OCI-LY1 (cell line): ENCODE data around the gene SOCS1.

Source experiments
- H2AFZ ChIP-seq: fragments of 200-600 bp; sonication (generic), shearing (Covaris generic); 2 replicates; pipeline ENCODE4 v1.6.0; 2014; ENCODE audit warnings: antibody characterized with exemption, mild to moderate bottlenecking, low read length
- H3F3A ChIP-seq: fragments of 200-600 bp; sonication (generic), shearing (Covaris generic); 2 replicates; pipeline ENCODE4 v1.6.0; 2014; ENCODE audit warnings: mild to moderate bottlenecking, antibody characterized with exemption, low read length, moderate library complexity; ENCODE audit not compliant: insufficient read depth
- H3K27ac ChIP-seq: fragments of 200-600 bp; sonication (generic); 2 replicates; pipeline ENCODE4 v1.5.1; 2014; ENCODE audit warnings: low read length, mixed run types, mild to moderate bottlenecking, low read depth; ENCODE audit not compliant: poor library complexity, severe bottlenecking
- H3K27me3 ChIP-seq: fragments of 200-600 bp; sonication (generic); 2 replicates; pipeline ENCODE4 v1.6.0; 2014; ENCODE audit warnings: antibody characterized with exemption, mild to moderate bottlenecking, low read length, moderate library complexity; ENCODE audit not compliant: insufficient read depth
- H3K36me3 ChIP-seq: fragments of 200-600 bp; sonication (generic); 2 replicates; pipeline ENCODE4 v1.6.1; 2014; ENCODE audit warnings: mild to moderate bottlenecking, antibody characterized with exemption, low read length, moderate library complexity, mixed read lengths; ENCODE audit not compliant: insufficient read depth
- H3K4me1 ChIP-seq: fragments of 200-600 bp; sonication (generic); 2 replicates; pipeline ENCODE4 v1.5.1; 2014; ENCODE audit warnings: mild to moderate bottlenecking, low read length, moderate library complexity; ENCODE audit not compliant: insufficient read depth, severe bottlenecking
- H3K4me2 ChIP-seq: fragments of 200-600 bp; sonication (generic), shearing (Covaris generic); 2 replicates; pipeline ENCODE4 v1.6.1; 2014; ENCODE audit warnings: low read length
- H3K4me3 ChIP-seq: fragments of 200-600 bp; sonication (generic); 2 replicates; pipeline ENCODE4 v1.5.1; 2014; ENCODE audit warnings: low read length, low read depth, mild to moderate bottlenecking, mixed read lengths; ENCODE audit not compliant: poor library complexity, severe bottlenecking
- H3K79me2 ChIP-seq: fragments of 200-600 bp; shearing (Covaris generic); 2 replicates; pipeline ENCODE4 v1.6.1; 2016; ENCODE audit warnings: mixed run types, low read length, mixed read lengths; ENCODE audit not compliant: insufficient read depth
- H3K9ac ChIP-seq: fragments of 200-600 bp; sonication (generic), shearing (Covaris generic); 2 replicates; pipeline ENCODE4 v1.6.1; 2014; ENCODE audit warnings: mild to moderate bottlenecking, low read length, mixed read lengths
- H3K9me2 ChIP-seq: fragments of 200-600 bp; sonication (generic), shearing (Covaris generic); 2 replicates; pipeline ENCODE4 v1.6.1; 2014; ENCODE audit warnings: low read depth, mild to moderate bottlenecking, low read length, mixed read lengths
- H3K9me3 ChIP-seq: fragments of 200-600 bp; shearing (Covaris generic); 2 replicates; pipeline ENCODE4 v1.6.1; 2014; ENCODE audit warnings: low read length, mixed read lengths
- H4K20me1 ChIP-seq: fragments of 200-600 bp; sonication (generic), shearing (Covaris generic); 2 replicates; pipeline ENCODE4 v1.6.0; 2016; ENCODE audit warnings: mild to moderate bottlenecking, low read length; ENCODE audit not compliant: insufficient read depth
- EZH2 ChIP-seq: fragments of 200-600 bp; sonication (generic), shearing (Covaris generic); IDR thresholded peaks from 2 replicates; pipeline ENCODE4 v1.8.0; 2017; ENCODE audit warnings: borderline replicate concordance, mixed run types, mild to moderate bottlenecking, antibody characterized with exemption, low read length, moderate library complexity, mixed read lengths
- TF ChIP-seq, protein P1 (sequence below): fragments of 200-600 bp; sonication (generic), shearing (Covaris generic); IDR thresholded peaks from 2 replicates; pipeline ENCODE4 v1.5.1; 2017; ENCODE audit warnings: mild to moderate bottlenecking, antibody characterized with exemption, low read length, moderate library complexity, mixed read lengths

The SOCS1 gene

DNA sequence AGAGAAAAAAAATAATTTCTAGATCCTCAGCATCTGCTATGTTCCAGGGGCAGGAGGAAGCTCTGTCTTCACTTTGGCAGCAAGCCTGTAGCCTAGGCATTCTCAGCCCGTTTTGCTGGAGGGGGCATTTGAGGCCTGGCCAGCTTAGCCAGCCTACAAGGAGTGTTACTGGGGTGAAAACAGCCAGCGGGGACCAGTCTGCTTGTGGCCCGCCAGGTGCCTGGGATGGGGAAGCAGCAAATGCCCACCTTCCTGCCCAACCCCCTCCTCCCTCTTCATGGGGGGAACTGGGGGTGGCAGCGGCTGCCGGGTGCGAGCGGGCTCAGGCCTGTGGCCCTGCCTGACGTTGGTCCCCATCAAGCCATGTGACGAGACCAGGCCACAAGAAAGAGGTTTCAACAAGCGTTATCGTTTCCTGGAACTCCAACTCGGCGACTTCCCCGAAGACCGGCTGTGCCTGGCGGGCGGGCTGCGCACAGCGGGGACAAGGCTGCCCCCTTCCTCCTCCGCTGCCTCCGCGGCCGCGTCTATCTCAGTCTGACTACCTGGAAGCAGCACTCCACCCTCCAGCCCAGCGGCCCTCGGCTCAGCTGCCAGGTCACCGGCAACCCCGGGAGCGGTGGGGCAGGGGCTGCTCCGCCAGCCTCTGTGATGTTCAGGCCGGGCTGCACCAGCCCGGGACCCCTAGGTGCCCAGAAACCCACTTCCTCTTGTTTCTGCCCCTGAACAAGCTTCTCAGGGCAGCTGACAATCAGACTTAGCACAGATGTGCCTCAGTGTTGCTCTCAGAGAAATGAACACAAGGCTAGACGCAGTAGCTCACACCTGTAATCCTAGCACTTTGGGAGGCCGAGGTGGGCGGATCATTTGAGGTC lies 22.9 kb downstream of the SOCS1 start:
- Histone ChIP-seq H3K79me2 (no peaks in the 10 kb centered on the region), H2AFZ (no peak overlapping the region), H3F3A (no peaks in the 10 kb centered on the region), H3K27me3 (no peaks in the 10 kb centered on the region), H3K27ac (no peak overlapping the region), H3K36me3 (no peaks in the 10 kb centered on the region), H4K20me1 (no peaks in the 10 kb centered on the region), H3K4me2 (peak overlapping the region; percentile 19; the same call in 1 of the 2 replicates), H3K4me1 (peaks cover 16% of the 10 kb centered on the region), H3K4me3 (no peak overlapping the region), H3K9me2 (no peaks in the 10 kb centered on the region), H3K9ac (no peak overlapping the region), H3K9me3 (no peaks in the 10 kb centered on the region)
- no peak for TF ChIP-seq EZH2
- TF ChIP-seq, protein P1, sequence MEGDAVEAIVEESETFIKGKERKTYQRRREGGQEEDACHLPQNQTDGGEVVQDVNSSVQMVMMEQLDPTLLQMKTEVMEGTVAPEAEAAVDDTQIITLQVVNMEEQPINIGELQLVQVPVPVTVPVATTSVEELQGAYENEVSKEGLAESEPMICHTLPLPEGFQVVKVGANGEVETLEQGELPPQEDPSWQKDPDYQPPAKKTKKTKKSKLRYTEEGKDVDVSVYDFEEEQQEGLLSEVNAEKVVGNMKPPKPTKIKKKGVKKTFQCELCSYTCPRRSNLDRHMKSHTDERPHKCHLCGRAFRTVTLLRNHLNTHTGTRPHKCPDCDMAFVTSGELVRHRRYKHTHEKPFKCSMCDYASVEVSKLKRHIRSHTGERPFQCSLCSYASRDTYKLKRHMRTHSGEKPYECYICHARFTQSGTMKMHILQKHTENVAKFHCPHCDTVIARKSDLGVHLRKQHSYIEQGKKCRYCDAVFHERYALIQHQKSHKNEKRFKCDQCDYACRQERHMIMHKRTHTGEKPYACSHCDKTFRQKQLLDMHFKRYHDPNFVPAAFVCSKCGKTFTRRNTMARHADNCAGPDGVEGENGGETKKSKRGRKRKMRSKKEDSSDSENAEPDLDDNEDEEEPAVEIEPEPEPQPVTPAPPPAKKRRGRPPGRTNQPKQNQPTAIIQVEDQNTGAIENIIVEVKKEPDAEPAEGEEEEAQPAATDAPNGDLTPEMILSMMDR = no peak

DNA sequence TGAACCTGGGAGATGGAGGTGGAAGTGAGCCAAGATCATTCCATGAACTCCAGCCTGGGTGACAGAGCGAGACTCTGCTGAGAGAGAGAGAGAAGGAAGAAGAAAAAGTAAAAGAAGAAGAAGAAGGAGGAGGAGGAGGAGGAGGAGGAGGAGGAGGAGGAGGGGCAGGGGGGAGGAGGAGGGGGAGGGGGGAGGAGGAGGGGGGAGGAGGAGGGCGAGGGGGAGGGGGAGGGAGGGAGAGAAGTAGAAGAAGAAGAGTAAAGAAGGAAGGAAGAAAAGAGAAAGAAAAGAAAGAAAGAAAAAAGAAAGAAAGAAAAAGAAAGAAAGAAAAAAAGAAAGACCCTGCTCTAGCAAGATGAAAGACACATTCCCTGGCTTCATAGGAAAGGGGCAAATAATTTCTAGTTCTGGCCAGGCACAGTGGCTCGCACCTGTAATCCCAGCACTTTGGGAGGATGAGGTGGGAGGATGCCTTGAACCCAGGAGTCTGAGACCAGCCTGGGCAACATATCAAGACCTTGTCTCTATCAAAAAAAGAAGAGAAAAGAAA lies 23.6 kb downstream of the SOCS1 start:
- Histone ChIP-seq H3K4me2 (peak overlapping the region; percentile 19; the same call in 1 of the 2 replicates), H3K27me3 (no peaks in the 10 kb centered on the region), H3K9me3 (no peaks in the 10 kb centered on the region), H3F3A (no peaks in the 10 kb centered on the region), H3K27ac (no peak overlapping the region), H3K36me3 (no peaks in the 10 kb centered on the region), H3K4me1 (peaks cover 16% of the 10 kb centered on the region), H2AFZ (no peak overlapping the region), H3K79me2 (no peaks in the 10 kb centered on the region), H4K20me1 (no peaks in the 10 kb centered on the region), H3K4me3 (no peak overlapping the region), H3K9me2 (no peaks in the 10 kb centered on the region), H3K9ac (no peak overlapping the region)
- no peak for TF ChIP-seq EZH2
- TF ChIP-seq, protein P1 = no peak

DNA sequence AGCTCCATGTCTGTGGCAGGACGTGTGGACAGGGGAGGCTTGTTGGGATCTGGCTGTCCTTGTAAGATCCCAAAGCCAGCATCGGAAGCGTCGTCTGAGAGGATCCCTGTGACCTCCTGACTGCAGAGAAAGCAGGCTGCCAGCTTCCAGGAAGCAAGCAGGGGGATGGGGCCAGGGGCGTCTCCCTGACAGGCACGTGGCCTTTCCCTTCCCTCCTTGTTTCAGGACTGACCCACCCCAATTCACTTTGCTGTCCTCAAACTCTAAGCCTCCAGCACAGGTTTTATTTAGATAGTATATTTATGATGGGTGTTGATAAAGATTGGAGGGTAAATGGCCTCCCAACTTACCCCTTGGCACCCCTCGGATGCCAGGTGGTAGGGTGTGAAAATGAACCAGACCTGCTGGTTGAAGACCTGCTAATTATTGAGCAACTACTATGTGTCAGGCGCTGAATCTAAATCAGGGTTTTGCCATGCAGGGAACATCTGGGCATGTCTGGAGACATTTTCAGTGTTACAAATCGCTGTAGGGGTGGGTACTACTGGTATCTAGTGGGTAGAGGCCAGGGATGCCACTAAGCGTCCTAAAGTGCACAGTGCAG lies 24.5 kb downstream of the SOCS1 start:
- H3K4me2 ChIP-seq = no peak overlapping the region
- no peak overlapping the region for H3K4me3 ChIP-seq
- no peaks in the 10 kb centered on the region for H3K9me2 ChIP-seq
- H3F3A ChIP-seq = no peaks in the 10 kb centered on the region
- H3K9ac ChIP-seq = no peak overlapping the region
- H3K79me2 ChIP-seq = no peaks in the 10 kb centered on the region
- no peaks in the 10 kb centered on the region for H4K20me1 ChIP-seq
- peaks cover 16% of the 10 kb centered on the region for H3K4me1 ChIP-seq
- no peaks in the 10 kb centered on the region for H3K9me3 ChIP-seq
- TF ChIP-seq EZH2 = no peak
- no peak overlapping the region for H3K27ac ChIP-seq
- H3K27me3 ChIP-seq = no peaks in the 10 kb centered on the region; the same call in 1 of the 2 replicates
- no peaks in the 10 kb centered on the region for H3K36me3 ChIP-seq
- H2AFZ ChIP-seq = no peak overlapping the region
